Lower leg skin (tissue), 4 donors: ENCODE results near the gene ZNF157. TPM values are rescaled to one million over a fixed set of nuclear protein-coding genes. Genes with fewer than 3 reads are reported as not detected.

ENCODE experiments used
- DNase-seq, 2 donors: peaks; one replicate each; pipeline ENCODE4 v3.0.0-alpha.2; 2019; ENCODE audit warnings: low spot score in 2 of 2
- H3K4me3 ChIP-seq: fragments of 200-600 bp; sonication (generic); 2 replicates; pipeline ENCODE4 v1.5.1; 2017; ENCODE audit warnings: mild to moderate bottlenecking, low read depth; ENCODE audit not compliant: poor library complexity, severe bottlenecking
- CTCF ChIP-seq, 3 donors: fragments of 450-650 bp; IDR thresholded peaks; one replicate each; pipeline ENCODE4 v1.5.1; 2016; ENCODE audit warnings: antibody characterized with exemption in 3 of 3, mild to moderate bottlenecking in 3 of 3, moderate library complexity in 2 of 3
- POLR2A ChIP-seq, 2 donors: fragments of 450-650 bp; IDR thresholded peaks; one replicate each; pipeline ENCODE4 v1.6.1; 2016 to 2017; ENCODE audit warnings: antibody characterized with exemption in 2 of 2, mild to moderate bottlenecking in 1 of 2, moderate library complexity in 1 of 2
- WGBS, 2 donors: methylation state at CpG; one replicate each; pipeline ENCODE4 v1.1.5; 2018; 5-methylcytosine and 5-hydroxymethylcytosine counted together
- intact Hi-C: fragments of 100-400 bp; cut with DNase I; formaldehyde crosslinking; loops from one replicate; pipeline ENCODE4 v1.15.0; 2023; ENCODE audit warnings: low total_unique reads
- total RNA-seq, 4 donors: library from RNA; depleted of rRNA; stranded (reverse); fragments of >200 nt; gene quantifications; one replicate each; pipeline ENCODE4 v1.1.0, GENCODE V29; 2016

The ZNF157 gene
- total RNA-seq, 4 donors from 2014 or later = 0.19 TPM; not detected in 2

GRCh38 chrX:47448165-47448806 lies 77.9 kb downstream of the ZNF157 start:
- no peak overlapping the region for H3K4me3 ChIP-seq
- WGBS, 2 donors = 93 to 99% methylated on average over 6 of the region's 6 CpGs
- intact Hi-C loops = no loop called here
- no peak for DNase-seq
- TF ChIP-seq CTCF (IDR thresholded peaks at IDR 0.05) (no peak), POLR2A (IDR thresholded peaks at IDR 0.05) (no peak)

GRCh38 chrX:47452112-47452511 lies 81.7 kb downstream of the ZNF157 start:
- H3K4me3 ChIP-seq = no peak overlapping the region
- 89 to 98% methylated on average over 8 of the region's 8 CpGs for WGBS, 2 donors
- TF ChIP-seq POLR2A (IDR thresholded peaks at IDR 0.05) = no peak
- TF ChIP-seq CTCF (IDR thresholded peaks at IDR 0.05) = no peak
- no peak for DNase-seq
- intact Hi-C loops = no loop called here

GRCh38 chrX:47456080-47456479 lies 85.7 kb downstream of the ZNF157 start:
- DNase-seq = no peak
- TF ChIP-seq POLR2A (IDR thresholded peaks at IDR 0.05) (no peak), CTCF (IDR thresholded peaks at IDR 0.05) (no peak)
- H3K4me3 ChIP-seq = no peak overlapping the region
- intact Hi-C loops = no loop called here
- WGBS, 2 donors = 92 to 96% methylated on average over 6 of the region's 6 CpGs

- 85 to 97% methylated on average over 6 of the region's 6 CpGs for WGBS, 2 donors
- DNase-seq = no peak
- TF ChIP-seq CTCF (IDR thresholded peaks at IDR 0.05) = no peak
- no peak for TF ChIP-seq POLR2A (IDR thresholded peaks at IDR 0.05)
- H3K4me3 ChIP-seq = no peak overlapping the region
- intact Hi-C loops = no loop called here
These were observed 88.2 kb downstream of the ZNF157 start for GRCh38 chrX:47458528-47458927.

- no peak overlapping the region for H3K4me3 ChIP-seq
- no peak for DNase-seq
- intact Hi-C loops = no loop called here
- WGBS, 2 donors = 41 to 81% methylated on average over 1 of the region's 1 CpG
- TF ChIP-seq POLR2A (IDR thresholded peaks at IDR 0.05) = no peak
- no peak for TF ChIP-seq CTCF (IDR thresholded peaks at IDR 0.05)
These were observed 90.2 kb downstream of the ZNF157 start for GRCh38 chrX:47460561-47460960.

Other genes starting within 250 kb of the ZNF157 start
- gene NDUFB11, start 225.9 kb upstream of the ZNF157 start, total RNA-seq = 10 to 100 TPM; 52.8 to 75.6 (median 65.9) TPM
- gene RBM10, start 225.4 kb upstream of the ZNF157 start, total RNA-seq = 10 to 100 TPM; 22.2 to 35.4 (median 31.2) TPM
- 100 to 1,000 TPM; 112 to 159 (median 121) TPM for gene UBA1, start 176.7 kb upstream of the ZNF157 start, total RNA-seq
- 10 to 100 TPM; 57.7 to 98.0 (median 73.5) TPM for gene CDK16, start 151.9 kb upstream of the ZNF157 start, total RNA-seq
- gene USP11, start 137.6 kb upstream of the ZNF157 start, total RNA-seq = 10 to 100 TPM; 12.8 to 24.9 (median 18.7) TPM
- gene ZNF41, start 112.6 kb downstream of the ZNF157 start, total RNA-seq = 10 to 100 TPM in 2 of 4 donors, 1 to 10 TPM in 2; 4.6 to 12.9 (median 7.7) TPM
- gene ARAF, start 190.6 kb downstream of the ZNF157 start, total RNA-seq = 10 to 100 TPM; 26.8 to 46.4 (median 34.5) TPM
- 10 to 100 TPM; 27.5 to 82.1 (median 53.5) TPM for gene TIMP1, start 211.9 kb downstream of the ZNF157 start, total RNA-seq
- gene SYN1, start 249.3 kb downstream of the ZNF157 start, total RNA-seq = under 1 TPM in 3 of 4 donors, not detected in 1; 0.10 to 0.72 (median 0.61) TPM